Cardiac muscle cell (in vitro differentiated cells and primary cell): Measurements from ENCODE around the gene AKAP8L. TPM values are rescaled to one million over a fixed set of nuclear protein-coding genes. Genes with fewer than 3 reads are reported as not detected.

Source experiments
- DNase-seq, 2 donors: peaks; one replicate each; pipeline versions ENCODE4 v3.0.0 to v3.0.0-alpha.2; 2010 to 2017; ENCODE audit warnings: low read depth in 1 of 2, low spot score in 1 of 2
- H3K27ac ChIP-seq: fragments of 200-600 bp; sonication (generic); 2 replicates; pipeline ENCODE4 v1.5.1; 2016
- H3K27me3 ChIP-seq: fragments of 200-600 bp; sonication (generic); 2 replicates; pipeline ENCODE4 v1.6.0; 2016; ENCODE audit warnings: control low read depth
- H3K36me3 ChIP-seq: fragments of 200-600 bp; sonication (generic); 2 replicates; pipeline ENCODE4 v1.5.1; 2016; ENCODE audit warnings: control low read depth
- H3K4me1 ChIP-seq: fragments of 200-600 bp; sonication (generic); 2 replicates; pipeline ENCODE4 v1.8.1; 2017; ENCODE audit warnings: low read depth, mild to moderate bottlenecking, mixed run types
- H3K4me3 ChIP-seq: fragments of 200-600 bp; sonication (generic); 2 replicates; pipeline ENCODE4 v1.5.1; 2016; ENCODE audit warnings: mild to moderate bottlenecking
- H3K9me3 ChIP-seq: fragments of 200-600 bp; sonication (generic); 2 replicates; pipeline ENCODE4 v1.5.1; 2017; ENCODE audit warnings: low read depth, mild to moderate bottlenecking, control low read depth
- polyA plus RNA-seq: library from polyadenylated mRNA; unstranded; fragments of >200 nt; fragmentation: Nextera tagmentation; extraction: Ambion mirVana; gene quantifications from 2 replicates; pipeline ENCODE4 v1.2.1, GENCODE V29; 2016
- total RNA-seq: library from RNA; depleted of rRNA; stranded (reverse); fragments of >200 nt; gene quantifications from 2 replicates; pipeline ENCODE4 v1.2.3, GENCODE V29; 2016
- TF ChIP-seq, protein P1 (sequence below): IDR thresholded peaks from 2 replicates; pipeline ENCODE4 v1.5.1; 2012; ENCODE audit warnings: low read depth, mild to moderate bottlenecking, low read length

The AKAP8L gene
- total and polyA plus RNA-seq, 2 experiments from 2014 or later = 235 to 410 TPM

GRCh38 chr19:15331419-15332310 is 87.1 kb downstream of the AKAP8L start:
- peak; percentile 63 to 71 for DNase-seq
- TF ChIP-seq, protein P1, sequence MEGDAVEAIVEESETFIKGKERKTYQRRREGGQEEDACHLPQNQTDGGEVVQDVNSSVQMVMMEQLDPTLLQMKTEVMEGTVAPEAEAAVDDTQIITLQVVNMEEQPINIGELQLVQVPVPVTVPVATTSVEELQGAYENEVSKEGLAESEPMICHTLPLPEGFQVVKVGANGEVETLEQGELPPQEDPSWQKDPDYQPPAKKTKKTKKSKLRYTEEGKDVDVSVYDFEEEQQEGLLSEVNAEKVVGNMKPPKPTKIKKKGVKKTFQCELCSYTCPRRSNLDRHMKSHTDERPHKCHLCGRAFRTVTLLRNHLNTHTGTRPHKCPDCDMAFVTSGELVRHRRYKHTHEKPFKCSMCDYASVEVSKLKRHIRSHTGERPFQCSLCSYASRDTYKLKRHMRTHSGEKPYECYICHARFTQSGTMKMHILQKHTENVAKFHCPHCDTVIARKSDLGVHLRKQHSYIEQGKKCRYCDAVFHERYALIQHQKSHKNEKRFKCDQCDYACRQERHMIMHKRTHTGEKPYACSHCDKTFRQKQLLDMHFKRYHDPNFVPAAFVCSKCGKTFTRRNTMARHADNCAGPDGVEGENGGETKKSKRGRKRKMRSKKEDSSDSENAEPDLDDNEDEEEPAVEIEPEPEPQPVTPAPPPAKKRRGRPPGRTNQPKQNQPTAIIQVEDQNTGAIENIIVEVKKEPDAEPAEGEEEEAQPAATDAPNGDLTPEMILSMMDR = no peak
- peak overlapping the region; percentile 100 for H3K27ac ChIP-seq
- peak overlapping the region; percentile 97 for H3K4me3 ChIP-seq
- no peaks in the 10 kb centered on the region for H3K9me3 ChIP-seq
- H3K36me3 ChIP-seq = no peaks in the 10 kb centered on the region
- no peaks in the 10 kb centered on the region for H3K27me3 ChIP-seq
- H3K4me1 ChIP-seq = peaks cover 45% of the 10 kb centered on the region

GRCh38 chr19:15330801-15331418 is 87.9 kb downstream of the AKAP8L start:
- Histone ChIP-seq H3K27me3 (no peaks in the 10 kb centered on the region), H3K36me3 (no peaks in the 10 kb centered on the region), H3K4me3 (peak overlapping the region; percentile 97), H3K27ac (peak overlapping the region; percentile 100), H3K4me1 (peaks cover 47% of the 10 kb centered on the region), H3K9me3 (no peaks in the 10 kb centered on the region)
- DNase-seq = peak; percentile 19 to 64
- TF ChIP-seq, protein P1 = no peak

Other genes starting within 250 kb of the AKAP8L start
- 27.2 and 40.4 TPM in 2 replicates for gene NOTCH3, start 218.0 kb downstream of the AKAP8L start, total RNA-seq
- gene NOTCH3, start 218.0 kb downstream of the AKAP8L start, polyA plus RNA-seq = 19.9 and 28.5 TPM in 2 replicates
- gene EPHX3, start 186.5 kb downstream of the AKAP8L start, total RNA-seq = 0.70 and 1.9 TPM in 2 replicates
- gene EPHX3, start 186.5 kb downstream of the AKAP8L start, polyA plus RNA-seq = 4.0 and 4.6 TPM in 2 replicates
- gene BRD4, start 86.4 kb downstream of the AKAP8L start, total RNA-seq = 25.9 and 42.5 TPM in 2 replicates
- 86.1 and 109 TPM in 2 replicates for gene BRD4, start 86.4 kb downstream of the AKAP8L start, polyA plus RNA-seq
- 16.3 and 34.5 TPM in 2 replicates for gene AKAP8, start 39.2 kb downstream of the AKAP8L start, total RNA-seq
- 17.8 and 24.1 TPM in 2 replicates for gene AKAP8, start 39.2 kb downstream of the AKAP8L start, polyA plus RNA-seq
- gene WIZ, start 31.0 kb upstream of the AKAP8L start, total RNA-seq = 60.4 and 82.7 TPM in 2 replicates
- 40.3 and 45.9 TPM in 2 replicates for gene WIZ, start 31.0 kb upstream of the AKAP8L start, polyA plus RNA-seq
- 0.14 TPM in 1 of 2 replicates, not detected in the other for gene RASAL3, start 45.6 kb upstream of the AKAP8L start, total RNA-seq
- gene RASAL3, start 45.6 kb upstream of the AKAP8L start, polyA plus RNA-seq = 0.46 TPM in 1 of 2 replicates, not detected in the other
- gene PGLYRP2, start 60.5 kb upstream of the AKAP8L start, total RNA-seq = not detected in 2 replicates
- gene PGLYRP2, start 60.5 kb upstream of the AKAP8L start, polyA plus RNA-seq = not detected in 2 replicates
- gene CYP4F22, start 89.5 kb upstream of the AKAP8L start, total RNA-seq = not detected in 2 replicates
- not detected in 2 replicates for gene CYP4F22, start 89.5 kb upstream of the AKAP8L start, polyA plus RNA-seq
- gene CYP4F8, start 196.2 kb upstream of the AKAP8L start, total RNA-seq = not detected in 2 replicates
- not detected in 2 replicates for gene CYP4F8, start 196.2 kb upstream of the AKAP8L start, polyA plus RNA-seq
- not detected in 2 replicates for gene CYP4F3, start 221.9 kb upstream of the AKAP8L start, total RNA-seq
- gene CYP4F3, start 221.9 kb upstream of the AKAP8L start, polyA plus RNA-seq = not detected in 2 replicates